Spleen (tissue), 7 donors: ENCODE results near the gene ZNF771.

Source experiments
- POLR2A ChIP-seq, 3 donors: fragments of 450-650 bp; IDR thresholded peaks; one replicate each; pipeline ENCODE4 v1.5.1; 2017; ENCODE audit warnings: antibody characterized with exemption in 3 of 3, mild to moderate bottlenecking in 1 of 3
- TF ChIP-seq, protein P1 (sequence below), 11 experiments: fragments of 200-600 bp in 7 of 11; fragments of 450-650 bp in 4 of 11; sonication (generic) in 4 of 11; IDR thresholded peaks in 8 of 11; conservative IDR thresholded peaks in 3 of 11; 1 replicate in 7 of 11; 2 replicates in 4 of 11; pipeline versions ENCODE4 v1.4.0 to v1.8.0; 2016 to 2021; ENCODE audit warnings: antibody characterized with exemption in 11 of 11, inconsistent platforms in 4 of 11, mild to moderate bottlenecking in 1 of 11
- donor health status: DM: no; HTN: no; CAD: no; lungs with moderate emphysema.
- donor health status: DM: no; HTN: no; CAD: no.
- donor health status: DM: no; HTN: no; CAD: no.

DNA sequence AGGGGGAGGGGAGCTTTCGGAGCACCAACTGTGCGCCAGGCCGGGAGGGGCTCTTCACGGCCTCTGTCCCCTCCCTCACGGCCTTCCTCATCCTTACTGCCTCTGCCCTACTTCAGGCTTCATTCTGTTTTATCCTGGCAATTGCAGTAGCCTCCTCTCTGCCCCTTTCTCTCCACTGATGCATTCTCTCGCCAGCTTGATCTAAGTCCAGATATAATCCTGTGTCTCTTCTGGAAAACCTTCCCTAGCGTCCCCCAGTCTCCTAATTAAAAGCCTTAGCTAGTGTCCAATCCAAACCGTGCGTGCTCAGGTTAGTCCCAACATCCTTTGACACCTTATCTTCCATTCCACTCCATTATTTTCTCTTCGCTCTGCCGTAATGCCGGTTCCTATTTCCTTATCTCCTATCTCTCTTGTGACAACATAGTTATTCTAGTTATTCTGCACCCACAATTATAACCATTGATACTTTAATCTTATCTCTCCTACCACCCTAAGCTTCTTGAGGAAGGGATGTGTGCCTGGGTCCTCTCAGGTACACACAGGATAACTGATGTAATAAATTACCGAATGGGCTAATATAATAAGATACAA, 11.3 kb upstream of the ZNF771 start:
- TF ChIP-seq, protein P1, sequence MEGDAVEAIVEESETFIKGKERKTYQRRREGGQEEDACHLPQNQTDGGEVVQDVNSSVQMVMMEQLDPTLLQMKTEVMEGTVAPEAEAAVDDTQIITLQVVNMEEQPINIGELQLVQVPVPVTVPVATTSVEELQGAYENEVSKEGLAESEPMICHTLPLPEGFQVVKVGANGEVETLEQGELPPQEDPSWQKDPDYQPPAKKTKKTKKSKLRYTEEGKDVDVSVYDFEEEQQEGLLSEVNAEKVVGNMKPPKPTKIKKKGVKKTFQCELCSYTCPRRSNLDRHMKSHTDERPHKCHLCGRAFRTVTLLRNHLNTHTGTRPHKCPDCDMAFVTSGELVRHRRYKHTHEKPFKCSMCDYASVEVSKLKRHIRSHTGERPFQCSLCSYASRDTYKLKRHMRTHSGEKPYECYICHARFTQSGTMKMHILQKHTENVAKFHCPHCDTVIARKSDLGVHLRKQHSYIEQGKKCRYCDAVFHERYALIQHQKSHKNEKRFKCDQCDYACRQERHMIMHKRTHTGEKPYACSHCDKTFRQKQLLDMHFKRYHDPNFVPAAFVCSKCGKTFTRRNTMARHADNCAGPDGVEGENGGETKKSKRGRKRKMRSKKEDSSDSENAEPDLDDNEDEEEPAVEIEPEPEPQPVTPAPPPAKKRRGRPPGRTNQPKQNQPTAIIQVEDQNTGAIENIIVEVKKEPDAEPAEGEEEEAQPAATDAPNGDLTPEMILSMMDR (IDR thresholded peaks at IDR 0.05 in 8 of 11, conservative IDR thresholded peaks at IDR 0.05 in 3 of 11) = no peak
- TF ChIP-seq POLR2A (IDR thresholded peaks at IDR 0.05) = no peak
